ENCODE results near the gene SMARCA4. TPM values are rescaled to one million over a fixed set of nuclear protein-coding genes. Genes with fewer than 3 reads are reported as not detected.

Gene SMARCA4
- total and polyA plus RNA-seq, 2 donors from 2014 or later, result 59.8 to 124 TPM

DNA sequence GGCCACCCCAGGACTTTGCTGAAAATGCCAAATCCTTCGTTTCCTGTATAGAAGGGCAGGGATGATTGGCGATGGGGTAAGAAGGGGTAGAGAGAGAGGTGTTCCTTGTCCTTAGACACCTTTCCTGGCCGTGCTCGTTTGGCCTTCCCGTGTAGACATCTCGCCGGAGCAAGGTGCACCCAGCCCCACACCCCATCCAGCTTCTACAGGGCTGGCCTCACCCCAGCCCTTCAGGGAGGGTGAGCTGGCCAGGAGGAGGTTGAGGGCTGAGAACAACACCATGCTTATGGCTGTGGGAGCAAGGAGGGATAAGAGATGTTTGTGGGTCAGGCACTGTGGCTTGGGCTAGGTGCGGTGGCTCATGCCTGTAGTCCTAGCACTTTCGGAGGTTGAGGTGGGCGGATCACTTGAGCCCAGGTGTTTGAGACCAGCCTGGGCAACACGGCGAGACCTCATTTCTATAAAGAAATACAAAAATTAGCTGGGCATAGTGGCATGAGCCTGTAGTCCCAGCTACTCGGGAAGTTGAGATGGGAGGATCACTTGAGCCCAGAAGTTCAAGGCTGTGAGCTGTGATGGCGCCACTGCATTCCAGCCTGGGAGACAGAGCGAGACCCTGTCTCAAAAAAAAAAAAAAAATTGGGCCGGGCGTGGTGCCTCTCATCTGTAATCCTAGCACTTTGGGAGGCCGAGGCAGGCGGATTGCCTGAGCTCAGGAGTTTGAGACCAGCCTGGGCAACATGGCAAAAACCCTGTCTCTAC, 15.5 kb downstream of the SMARCA4 start:
- TF ChIP-seq, protein P1, sequence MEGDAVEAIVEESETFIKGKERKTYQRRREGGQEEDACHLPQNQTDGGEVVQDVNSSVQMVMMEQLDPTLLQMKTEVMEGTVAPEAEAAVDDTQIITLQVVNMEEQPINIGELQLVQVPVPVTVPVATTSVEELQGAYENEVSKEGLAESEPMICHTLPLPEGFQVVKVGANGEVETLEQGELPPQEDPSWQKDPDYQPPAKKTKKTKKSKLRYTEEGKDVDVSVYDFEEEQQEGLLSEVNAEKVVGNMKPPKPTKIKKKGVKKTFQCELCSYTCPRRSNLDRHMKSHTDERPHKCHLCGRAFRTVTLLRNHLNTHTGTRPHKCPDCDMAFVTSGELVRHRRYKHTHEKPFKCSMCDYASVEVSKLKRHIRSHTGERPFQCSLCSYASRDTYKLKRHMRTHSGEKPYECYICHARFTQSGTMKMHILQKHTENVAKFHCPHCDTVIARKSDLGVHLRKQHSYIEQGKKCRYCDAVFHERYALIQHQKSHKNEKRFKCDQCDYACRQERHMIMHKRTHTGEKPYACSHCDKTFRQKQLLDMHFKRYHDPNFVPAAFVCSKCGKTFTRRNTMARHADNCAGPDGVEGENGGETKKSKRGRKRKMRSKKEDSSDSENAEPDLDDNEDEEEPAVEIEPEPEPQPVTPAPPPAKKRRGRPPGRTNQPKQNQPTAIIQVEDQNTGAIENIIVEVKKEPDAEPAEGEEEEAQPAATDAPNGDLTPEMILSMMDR (IDR thresholded peaks at IDR 0.05; ENCODE audit: borderline replicate concordance, extremely low read depth, insufficient read depth), result no peak
- H3K9ac ChIP-seq (ENCODE audit: low read length in 3 of 3), result peak overlapping the region in 2 of 3 donors; percentile 43 to 76
- intact Hi-C loops (cut with DNase I), result no loop called here

GRCh38 chr19:10977742-10978092, 16.9 kb downstream of the SMARCA4 start:
- peaks cover 0 to 44% (median 41%) of the 10 kb centered on the region in 3 donors for H3K4me1 ChIP-seq (ENCODE audit: control insufficient read depth in 2 of 3, insufficient read depth in 2 of 3, low read depth in 1 of 3, low read length in 3 of 3)
- TF ChIP-seq, protein P1 (IDR thresholded peaks at IDR 0.05; ENCODE audit: borderline replicate concordance, extremely low read depth, insufficient read depth), result no peak
- H3K9ac ChIP-seq (ENCODE audit: low read length in 3 of 3), result no peak overlapping the region
- no peaks in the 10 kb centered on the region for H3K27me3 ChIP-seq (ENCODE audit: control insufficient read depth, insufficient read depth, low read length)
- no peaks in the 10 kb centered on the region for H3K9me3 ChIP-seq (ENCODE audit: control insufficient read depth in 2 of 3, insufficient read depth in 1 of 3, low read length in 3 of 3)
- no peaks in the 10 kb centered on the region for H3K36me3 ChIP-seq (ENCODE audit: control insufficient read depth in 2 of 3, insufficient read depth in 3 of 3, low read length in 3 of 3)
- no peak for DNase-seq
- FAIRE-seq, result no peak
- H3K27ac ChIP-seq (ENCODE audit: low read depth in 2 of 2, low read length in 2 of 2), result no peak overlapping the region
- H3K4me3 ChIP-seq (ENCODE audit: low read length in 3 of 3), result no peak overlapping the region
- intact Hi-C loops (cut with DNase I), result no loop called here

More for the DNA sequence above, 15.5 kb downstream of the SMARCA4 start:
- DNase-seq (no peak), FAIRE-seq (no peak)
- H3K9me3 ChIP-seq (ENCODE audit: control insufficient read depth in 2 of 3, insufficient read depth in 1 of 3, low read length in 3 of 3), result no peaks in the 10 kb centered on the region
- H3K4me1 ChIP-seq (ENCODE audit: control insufficient read depth in 2 of 3, insufficient read depth in 2 of 3, low read depth in 1 of 3, low read length in 3 of 3), result peaks cover 0 to 44% (median 39%) of the 10 kb centered on the region in 3 donors
- H3K36me3 ChIP-seq (ENCODE audit: control insufficient read depth in 2 of 3, insufficient read depth in 3 of 3, low read length in 3 of 3), result no peaks in the 10 kb centered on the region
- H3K27ac ChIP-seq (ENCODE audit: low read depth in 2 of 2, low read length in 2 of 2), result peak overlapping the region; percentile 76 to 85
- H3K4me3 ChIP-seq (ENCODE audit: low read length in 3 of 3), result peak overlapping the region in 2 of 3 donors; percentile 14 to 45
- no peaks in the 10 kb centered on the region for H3K27me3 ChIP-seq (ENCODE audit: control insufficient read depth, insufficient read depth, low read length)

DNA sequence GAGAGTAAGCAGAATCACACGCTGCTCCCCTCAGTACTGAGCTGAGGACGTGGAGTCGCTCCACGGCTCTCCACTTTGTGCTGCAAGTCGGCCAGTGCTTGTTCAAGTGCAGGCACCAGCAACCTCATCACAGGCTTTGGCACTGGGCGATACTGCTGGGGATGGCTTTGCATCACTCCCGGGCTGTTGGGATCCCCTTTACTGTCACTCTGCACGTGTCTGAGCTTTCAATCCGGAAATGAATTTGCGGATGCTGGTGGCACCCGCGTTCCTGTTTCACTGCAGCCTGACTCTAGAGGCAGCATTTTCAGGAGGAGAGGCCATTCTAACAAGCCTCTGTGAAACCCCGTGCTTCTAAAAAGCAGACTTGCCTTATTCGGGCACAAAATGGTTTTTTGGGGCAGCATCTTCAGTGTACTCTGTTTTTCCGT, 19.1 kb downstream of the SMARCA4 start:
- Histone ChIP-seq H3K4me1 (ENCODE audit: control insufficient read depth in 2 of 3, insufficient read depth in 2 of 3, low read depth in 1 of 3, low read length in 3 of 3) (peaks cover 0 to 44% (median 41%) of the 10 kb centered on the region in 3 donors), H3K4me3 (ENCODE audit: low read length in 3 of 3) (peak overlapping the region in 1 of 3 donors; percentile 25), H3K27ac (ENCODE audit: low read depth in 2 of 2, low read length in 2 of 2) (peak overlapping the region; percentile 19 to 46), H3K9ac (ENCODE audit: low read length in 3 of 3) (peak overlapping the region in 1 of 3 donors; percentile 12), H3K9me3 (ENCODE audit: control insufficient read depth in 2 of 3, insufficient read depth in 1 of 3, low read length in 3 of 3) (no peaks in the 10 kb centered on the region), H3K36me3 (ENCODE audit: control insufficient read depth in 2 of 3, insufficient read depth in 3 of 3, low read length in 3 of 3) (peaks cover 0 to 5% (median 2%) of the 10 kb centered on the region in 3 donors), H3K27me3 (ENCODE audit: control insufficient read depth, insufficient read depth, low read length) (no peaks in the 10 kb centered on the region)
- peak in 1 of 5 donors; percentile 10 for DNase-seq
- intact Hi-C loops (cut with DNase I), result no loop called here
- TF ChIP-seq, protein P1 (IDR thresholded peaks at IDR 0.05; ENCODE audit: borderline replicate concordance, extremely low read depth, insufficient read depth), result no peak
- FAIRE-seq, result no peak

Measured in kidney (tissue), 14 donors.